SK-MEL-5 (cell line): Measurements from ENCODE around the gene SLIT3. TPM values are rescaled to one million over a fixed set of nuclear protein-coding genes. Genes with fewer than 3 reads are reported as not detected.

Source experiments
- DNase-seq: peaks from one replicate; pipeline ENCODE4 v3.0.0-alpha.2; 2016; ENCODE audit warnings: low read depth, low spot score
- in situ Hi-C: cut with HindIII; loops from 2 replicates; pipeline ENCODE4 v1.10.0; 2016; ENCODE audit warnings: low sequenced_read_pairs, high pct_unique_total_duplicates, low pct_unique_long_range_greater_than_20kb
- total RNA-seq: library from RNA; depleted of rRNA; stranded (reverse); fragments of >200 nt; shearing (Covaris generic); gene quantifications from 2 replicates; pipeline ENCODE4 v1.2.3, GENCODE V29; 2014

The SLIT3 gene
- total RNA-seq, 1 experiment from 2014 or later = 0.63 TPM

GRCh38 chr5:169204788-169205400 is 96.0 kb downstream of the SLIT3 start:
- in situ Hi-C loops = no loop called here
- DNase-seq = no peak

DNA sequence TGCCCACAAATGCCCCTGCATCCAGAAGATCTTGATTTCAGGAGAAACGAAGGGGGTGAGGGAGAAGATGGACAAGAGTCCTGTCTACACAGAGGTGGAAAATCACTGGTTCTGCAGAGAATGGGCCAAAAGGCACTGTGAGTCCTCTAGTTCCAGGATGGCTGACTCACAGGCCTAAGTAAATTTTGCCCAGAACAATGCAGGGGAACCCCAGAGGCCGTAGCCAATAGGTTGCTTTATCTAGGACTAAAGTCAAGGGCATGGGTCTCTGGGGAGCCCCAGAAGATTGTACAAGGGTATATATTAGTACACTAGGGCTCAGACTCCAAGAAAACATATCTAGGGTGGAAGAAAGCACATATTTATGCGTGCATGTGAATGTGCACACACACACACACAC is 98.0 kb downstream of the SLIT3 start:
- in situ Hi-C loops = no loop called here
- DNase-seq = no peak

- DNase-seq = no peak
- in situ Hi-C loops = no loop called here
Measured at GRCh38 chr5:169201597-169201996, 99.3 kb downstream of the SLIT3 start.

- in situ Hi-C loops = no loop called here
Measured at GRCh38 chr5:169200125-169200778, 100.7 kb downstream of the SLIT3 start.

DNA sequence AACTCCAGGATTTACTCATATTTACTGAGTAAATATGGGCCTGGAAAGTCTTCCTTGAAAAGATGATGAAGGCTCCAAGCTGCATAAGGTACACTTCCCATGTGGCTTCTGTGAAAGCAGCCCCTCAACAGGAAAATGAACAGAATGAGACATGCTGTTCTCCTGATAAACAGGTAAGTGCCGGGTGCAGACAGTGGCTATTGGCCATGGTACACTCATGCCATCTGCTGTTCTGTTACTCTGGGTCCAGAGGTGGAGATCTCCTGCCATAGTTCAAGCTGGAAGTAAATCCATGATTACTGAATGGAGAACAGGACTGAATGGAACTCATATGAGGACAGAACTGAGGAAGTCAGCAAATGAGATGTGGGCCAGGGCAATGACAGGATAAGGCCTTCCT is 103.6 kb downstream of the SLIT3 start:
- peak; percentile 28 for DNase-seq
- in situ Hi-C loops = no loop called here

More at GRCh38 chr5:169200125-169200778, 100.7 kb downstream of the SLIT3 start:
- DNase-seq = no peak

GRCh38 chr5:169196059-169196458 is 104.9 kb downstream of the SLIT3 start:
- in situ Hi-C loops = no loop called here
- no peak for DNase-seq

GRCh38 chr5:169195601-169196000 is 105.3 kb downstream of the SLIT3 start:
- DNase-seq = no peak
- in situ Hi-C loops = no loop called here

GRCh38 chr5:169192536-169192935 is 108.4 kb downstream of the SLIT3 start:
- in situ Hi-C loops = no loop called here
- DNase-seq = no peak

DNA sequence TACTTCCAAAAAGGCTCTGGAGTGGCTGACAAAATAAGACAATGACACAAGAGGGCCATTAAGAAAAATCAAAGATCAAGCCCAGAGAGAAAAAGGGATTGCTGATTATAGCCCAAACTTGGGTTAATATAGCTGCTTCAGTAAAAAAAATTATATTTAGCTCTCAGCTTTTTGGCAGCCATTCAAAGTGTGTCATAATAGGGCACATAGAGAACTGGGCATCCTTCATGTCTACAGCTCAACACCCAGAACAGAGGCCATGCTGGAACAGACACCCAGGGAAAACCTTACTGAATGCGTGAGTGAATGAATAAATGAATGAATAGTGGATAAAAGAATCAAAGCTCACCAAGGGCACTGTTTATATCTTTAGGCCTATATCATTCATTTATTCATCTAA is 110.1 kb downstream of the SLIT3 start:
- in situ Hi-C loops = no loop called here
- no peak for DNase-seq

- in situ Hi-C loops = no loop called here
- DNase-seq = no peak
Measured at GRCh38 chr5:169185626-169186025, 115.3 kb downstream of the SLIT3 start.

DNA sequence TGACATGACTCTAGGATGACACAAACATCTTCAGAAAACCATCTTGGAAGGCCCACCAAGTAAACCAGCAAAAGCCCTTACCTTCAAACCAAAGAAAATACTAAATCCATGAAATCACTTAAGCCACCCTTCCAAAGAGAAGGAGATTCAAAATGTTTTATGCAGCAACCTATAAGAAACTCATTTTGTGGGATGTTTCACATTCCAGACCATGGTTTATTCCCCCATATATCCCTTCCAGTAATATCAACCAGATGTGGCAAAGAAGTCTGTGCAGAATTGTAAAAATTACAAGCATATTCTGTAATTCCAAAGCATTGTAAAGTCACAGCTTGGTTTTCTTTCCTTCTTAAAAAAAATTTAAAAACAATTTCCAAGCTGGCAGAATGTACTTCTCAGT is 117.4 kb downstream of the SLIT3 start:
- in situ Hi-C loops = no loop called here
- DNase-seq = no peak

DNA sequence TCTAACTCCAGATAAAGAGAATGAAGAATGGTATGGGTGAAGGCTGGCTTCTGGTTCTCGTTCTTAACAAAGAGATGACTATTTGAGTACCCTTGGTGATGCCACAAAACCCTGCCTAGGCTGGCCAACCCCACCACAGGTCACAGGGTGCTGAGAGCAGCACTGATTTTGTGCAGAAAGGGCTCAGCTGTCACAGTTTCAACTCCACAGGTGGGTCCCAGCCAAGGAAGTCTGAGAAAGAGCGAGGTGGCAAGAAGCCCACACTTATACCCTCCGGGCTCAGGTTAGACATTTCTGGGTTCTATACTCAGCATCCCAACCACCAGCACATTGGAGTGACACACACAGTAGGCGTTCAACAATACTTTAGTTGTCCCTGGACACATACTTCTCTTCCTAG is 118.1 kb downstream of the SLIT3 start:
- DNase-seq = no peak
- in situ Hi-C loops = no loop called here

- DNase-seq = no peak
- in situ Hi-C loops = no loop called here
Measured at GRCh38 chr5:169181814-169182213, 119.1 kb downstream of the SLIT3 start.

DNA sequence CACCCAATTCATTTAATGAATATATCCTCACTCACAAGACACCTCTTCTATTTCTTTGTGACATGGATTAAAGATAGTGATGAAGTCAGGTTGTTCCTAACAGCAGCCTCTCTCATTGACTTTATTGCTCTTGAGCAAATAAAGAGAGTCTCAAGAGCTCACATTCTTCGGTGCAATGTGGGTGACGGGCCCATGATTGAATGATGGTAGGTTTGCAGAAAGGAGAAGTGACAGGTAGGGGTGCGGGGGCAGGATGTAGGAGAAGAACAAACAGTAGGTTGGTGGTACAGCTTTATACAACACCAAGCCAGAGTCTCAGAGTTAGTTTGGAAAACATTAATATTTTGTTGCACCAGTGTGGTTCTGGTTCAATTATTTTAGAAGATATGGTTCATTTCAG is 122.2 kb downstream of the SLIT3 start:
- no peak for DNase-seq
- in situ Hi-C loops = no loop called here

- no peak for DNase-seq
- in situ Hi-C loops = no loop called here
Measured at GRCh38 chr5:169178274-169178673, 122.7 kb downstream of the SLIT3 start.

GRCh38 chr5:169176709-169177694 is 123.9 kb downstream of the SLIT3 start:
- DNase-seq = no peak
- in situ Hi-C loops = no loop called here

DNA sequence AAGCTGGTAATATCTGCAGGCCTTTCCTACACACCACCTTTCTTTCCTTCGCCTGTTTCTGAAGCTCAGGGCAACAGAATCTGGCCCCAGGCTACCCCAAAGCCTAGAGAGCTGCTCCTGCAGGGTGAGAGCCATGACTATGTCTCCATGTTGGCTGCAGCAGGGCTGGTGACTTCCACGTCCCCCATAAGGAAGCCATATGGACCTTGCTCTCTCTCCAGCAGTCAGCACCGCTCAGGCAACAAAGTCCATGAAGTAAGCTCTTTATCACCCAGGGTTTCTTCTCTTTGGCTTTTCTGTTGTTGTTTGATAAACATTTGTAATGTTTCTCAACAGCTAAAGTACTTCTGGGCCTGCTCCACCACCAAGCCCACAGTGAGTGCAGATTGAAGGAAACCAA is 125.2 kb downstream of the SLIT3 start:
- DNase-seq = no peak
- in situ Hi-C loops = no loop called here

DNA sequence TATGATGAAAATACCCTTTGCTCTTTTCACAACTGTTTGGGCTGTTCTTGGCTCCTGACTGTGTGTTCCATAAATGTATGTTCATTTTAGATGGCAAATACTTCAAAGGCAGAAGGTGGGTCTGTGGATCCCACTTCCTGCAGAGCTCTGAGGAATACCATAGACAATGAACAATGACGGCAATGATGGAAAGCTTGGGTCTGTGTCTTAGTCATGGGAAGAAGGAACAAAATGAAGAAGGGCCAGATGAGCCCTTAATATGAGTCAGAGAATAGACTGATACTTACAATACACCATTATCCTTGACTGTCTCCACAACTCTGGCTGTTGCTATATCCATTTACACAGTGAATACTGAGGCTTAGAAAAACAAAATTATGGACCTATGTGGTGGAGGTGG is 126.0 kb downstream of the SLIT3 start:
- peak; percentile 75 for DNase-seq
- in situ Hi-C loops = no loop called here
